HepG2 (cell line): Measurements from ENCODE around the gene GPR15. TPM values are rescaled to one million over a fixed set of nuclear protein-coding genes. Genes with fewer than 3 reads are reported as not detected.

Experiments used
- ATAC-seq: fragments of 200-7000 bp; cut with Tn5 transposase; 3 replicates; pipeline ENCODE4 v1.9.1; 2020; ENCODE audit warnings: mild to moderate bottlenecking, moderate library complexity
- BruUV-seq: library from RNA; stranded (reverse); fragments of 400-500 nt; replicated peaks from 2 replicates; lab custom pipeline; 2021; lab: Mats Ljungman, UMichigan
- CTCF ChIA-PET: fragments of 300-600 bp; formaldehyde crosslinking; extraction: SDS; loops from one replicate; lab custom pipeline; 2021; ENCODE audit warnings: low total read pairs, inconsistent platforms, low intra/inter-chr PET ratio; lab: Yijun Ruan, JAX
- POLR2A ChIA-PET: fragments of 350-600 bp; sonication (Branson Sonifier 250); formaldehyde crosslinking; loops from one replicate; lab custom pipeline; 2020; ENCODE audit warnings: antibody characterized with exemption, inconsistent platforms; lab: Yijun Ruan, JAX
- DNase-seq: peaks from one replicate; pipeline ENCODE4 v3.0.0-alpha.2; 2015; ENCODE audit warnings: low spot score
- FAIRE-seq: peaks from 3 replicates; lab custom pipeline; 2011; peaks lifted over from hg19 to GRCh38; lab: Jason Lieb, UNC
- H2AFZ ChIP-seq: one replicate; pipeline ENCODE4 v1.6.1; 2011; ENCODE audit warnings: low read length, inconsistent platforms
- H3K27ac ChIP-seq: fragments of 300-600 bp; 3 replicates; pipeline ENCODE4 v1.8.0; 2011; ENCODE audit warnings: mixed run types, mild to moderate bottlenecking, mixed read lengths, low read length, inconsistent platforms; ENCODE audit not compliant: insufficient read depth; ENCODE audit errors: extremely low read length
- H3K27me3 ChIP-seq, 2 experiments: fragments of 200-600 bp in 1 of 2; 2 replicates in 1 of 2; 3 replicates in 1 of 2; pipeline versions ENCODE4 v1.6.0 to v1.8.0; 2011; ENCODE audit warnings: low read length in 2 of 2, mild to moderate bottlenecking in 2 of 2, moderate library complexity in 2 of 2, inconsistent platforms in 1 of 2; ENCODE audit not compliant: insufficient read depth in 2 of 2, control insufficient read depth in 1 of 2
- H3K36me3 ChIP-seq, 2 experiments: fragments of 200-600 bp in 1 of 2; replicated peaks in 1 of 2; 2 replicates in 1 of 2; 3 replicates in 1 of 2; pipeline versions ENCODE4 v1.5.1 to v1.8.0; 2011; ENCODE audit warnings: low read length in 2 of 2, inconsistent platforms in 1 of 2; ENCODE audit not compliant: insufficient read depth in 2 of 2, control insufficient read depth in 1 of 2
- H3K4me1 ChIP-seq: 2 replicates; pipeline ENCODE4 v1.5.1; 2012; ENCODE audit warnings: low read length, inconsistent platforms; ENCODE audit not compliant: insufficient read depth
- H3K4me2 ChIP-seq: 2 replicates; pipeline ENCODE4 v1.6.0; 2011; ENCODE audit warnings: low read depth, low read length, inconsistent platforms
- H3K4me3 ChIP-seq, 3 experiments: fragments of 200-600 bp in 1 of 3; sonication (generic), shearing (Covaris generic) in 1 of 3; replicated peaks in 1 of 3; 2 replicates each; pipeline ENCODE4 v1.5.1; 2011 to 2016; ENCODE audit warnings: low read length in 3 of 3, inconsistent platforms in 2 of 3, low read depth in 2 of 3, mild to moderate bottlenecking in 2 of 3, control low read depth in 1 of 3, mixed read lengths in 1 of 3; ENCODE audit not compliant: insufficient read depth in 1 of 3
- H3K79me2 ChIP-seq: one replicate; pipeline ENCODE4 v1.6.1; 2011; ENCODE audit warnings: low read length, inconsistent platforms; ENCODE audit not compliant: insufficient read depth
- H3K9ac ChIP-seq: 2 replicates; pipeline ENCODE4 v1.6.0; 2011; ENCODE audit warnings: mild to moderate bottlenecking, low read depth, low read length, inconsistent platforms; ENCODE audit not compliant: insufficient read depth
- H3K9me3 ChIP-seq: 2 replicates; pipeline ENCODE4 v1.5.1; 2012; ENCODE audit warnings: mild to moderate bottlenecking, low read length
- H4K20me1 ChIP-seq: 2 replicates; pipeline ENCODE4 v1.6.0; 2011; ENCODE audit warnings: inconsistent platforms, mild to moderate bottlenecking, low read length, moderate library complexity; ENCODE audit not compliant: insufficient read depth
- MYC ChIP-seq: sonication (generic); formaldehyde crosslinking; IDR thresholded peaks from 2 replicates; pipeline ENCODE4 v1.9.0; 2021; ENCODE audit warnings: missing genetic modification reagents, borderline replicate concordance
- NR0B2 ChIP-seq: sonication (generic); formaldehyde crosslinking; IDR thresholded peaks from 2 replicates; pipeline ENCODE4 v1.4.0; 2020; ENCODE audit warnings: mild to moderate bottlenecking, missing genetic modification reagents
- RFX5 ChIP-seq: IDR thresholded peaks from 2 replicates; pipeline ENCODE4 v1.6.1; 2011; ENCODE audit warnings: low read depth, low read length, improper control_type of control experiment
- SP2 ChIP-seq: sonication (generic); formaldehyde crosslinking; IDR thresholded peaks from 2 replicates; pipeline ENCODE4 v1.5.1; 2020; ENCODE audit warnings: mild to moderate bottlenecking, missing genetic modification reagents
- TRAFD1 ChIP-seq: sonication (generic); formaldehyde crosslinking; IDR thresholded peaks from 2 replicates; pipeline ENCODE4 v1.5.1; 2020; ENCODE audit warnings: missing genetic modification reagents, mild to moderate bottlenecking, borderline replicate concordance
- UBTF ChIP-seq: sonication (generic); formaldehyde crosslinking; IDR thresholded peaks from 2 replicates; pipeline ENCODE4 v1.4.0; 2020; ENCODE audit warnings: mild to moderate bottlenecking, missing genetic modification reagents
- ZNF562 ChIP-seq: sonication (generic); formaldehyde crosslinking; IDR thresholded peaks from 2 replicates; pipeline ENCODE4 v1.8.0; 2022; ENCODE audit warnings: missing genetic modification reagents, borderline replicate concordance
- ZNF563 ChIP-seq: sonication (generic); formaldehyde crosslinking; IDR thresholded peaks from 2 replicates; pipeline ENCODE4 v1.8.0; 2022; ENCODE audit warnings: mild to moderate bottlenecking, moderate library complexity, missing genetic modification reagents
- WGBS: methylation state at CpG from one replicate; pipeline ENCODE4 v1.1.6; 2017; ENCODE audit warnings: low lambda C conversion rate; 5-methylcytosine and 5-hydroxymethylcytosine counted together
- in situ Hi-C: cut with HindIII; loops from 2 replicates; pipeline ENCODE4 v1.10.0; 2017; ENCODE audit warnings: low pct_unique_long_range_greater_than_20kb; ENCODE audit not compliant: extremely low pct_ligation_motif_present
- intact Hi-C: fragments of 100-400 bp; cut with micrococcal nuclease; formaldehyde crosslinking; loops from one replicate; pipeline ENCODE4 v1.10.0; 2022; ENCODE audit not compliant: unreplicated experiment
- polyA plus RNA-seq, 8 experiments: library from polyadenylated mRNA; depleted of rRNA in 3 of 8; stranded (reverse) in 7 of 8; unstranded in 1 of 8; fragments of >200 nt; fragmentation: Illumina TruSeq in 4 of 8; extraction: Trizol in 4 of 8; gene quantifications; 2 replicates each; pipeline versions ENCODE4 v1.2.1 to v1.2.3, GENCODE V29; 2011 to 2016; ENCODE audit warnings: low read depth in 4 of 8, missing spikeins in 1 of 8, mixed read lengths in 1 of 8; ENCODE audit not compliant: insufficient read depth in 1 of 8
- total RNA-seq, 5 experiments: library from RNA; depleted of rRNA; stranded (reverse); fragments of >200 nt; fragmentation: Illumina TruSeq; extraction: Trizol; gene quantifications; 2 replicates each; pipeline ENCODE4 v1.2.3, GENCODE V29; 2016; ENCODE audit warnings: low read depth in 1 of 5

Gene GPR15
- total and polyA plus RNA-seq, 2 of the 13 experiments (the other 11 are each of a cell fraction or from before 2014, with no cell fraction given) = not detected

- TF ChIP-seq UBTF = no peak
These were observed 14.2 kb downstream of the GPR15 start (continued) for GRCh38 chr3:98545940-98546339.

GRCh38 chr3:98548544-98548943 lies 16.8 kb downstream of the GPR15 start:
- no peaks in the 10 kb centered on the region for H3K27me3 ChIP-seq
- H3K9me3 ChIP-seq = no peaks in the 10 kb centered on the region
- H3K36me3 ChIP-seq = no peaks in the 10 kb centered on the region
- H3K79me2 ChIP-seq = no peaks in the 10 kb centered on the region
- ATAC-seq (no peak), FAIRE-seq (no peak), DNase-seq (no peak)
- ChIA-PET CTCF (no interaction called here), POLR2A (no interaction called here)
- no peak overlapping the region for H3K27ac ChIP-seq
- in situ Hi-C loops (no loop called here), intact Hi-C loops (no loop called here)
- H3K4me3 ChIP-seq = no peak overlapping the region
- H2AFZ ChIP-seq = no peak overlapping the region
- BruUV-seq = no TSS peak
- H4K20me1 ChIP-seq = no peaks in the 10 kb centered on the region
- no peak overlapping the region for H3K4me2 ChIP-seq
- no peak overlapping the region for H3K9ac ChIP-seq
- TF ChIP-seq SP2 (CRISPR knock-in tag) = no peak
- no peak for TF ChIP-seq ZNF563 (CRISPR knock-in tag)
- no peak for TF ChIP-seq TRAFD1
- no peak for TF ChIP-seq ZNF562 (CRISPR knock-in tag)
- no peak for TF ChIP-seq NR0B2 (CRISPR knock-in tag)
- no peak for TF ChIP-seq MYC (CRISPR knock-in tag)
- TF ChIP-seq RFX5 = no peak
- WGBS = 56% methylated on average over 4 of the region's 5 CpGs
- no peaks in the 10 kb centered on the region for H3K4me1 ChIP-seq
